GM21723 (cell line): Measurements from ENCODE around the gene CENPF.
"Not testable (repeated sequence)": the region's sequence is repeated elsewhere in the genome, so short reads cannot be mapped to it uniquely, and the experiment has no call there.

Source experiments
- ATAC-seq: cut with Tn5 transposase; IDR thresholded peaks from one replicate; pipeline ENCODE4 v1.9.1; 2021; ENCODE audit warnings: mild to moderate bottlenecking, moderate library complexity; ENCODE audit not compliant: unreplicated experiment

CENPF gene

DNA sequence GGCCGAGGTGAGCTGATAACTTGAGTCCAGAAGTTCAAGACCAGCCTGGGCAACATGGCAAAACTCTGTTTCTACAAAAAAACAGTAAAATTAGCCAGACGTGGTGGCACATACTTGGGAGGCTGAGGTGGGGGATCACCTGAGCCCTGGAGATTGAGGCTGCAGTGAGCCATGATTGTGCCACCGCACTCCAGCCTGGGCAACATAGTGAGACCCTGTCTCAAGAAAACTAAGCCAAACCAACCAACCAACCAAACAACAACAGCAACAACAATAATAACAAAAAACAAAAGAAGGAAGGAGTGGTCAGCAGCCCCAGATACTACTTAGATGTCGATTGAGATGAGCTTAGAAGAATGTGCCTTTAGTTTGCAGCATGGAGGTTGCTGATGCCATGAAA is 47.7 kb downstream of the CENPF start:
- ATAC-seq, result no peak

DNA sequence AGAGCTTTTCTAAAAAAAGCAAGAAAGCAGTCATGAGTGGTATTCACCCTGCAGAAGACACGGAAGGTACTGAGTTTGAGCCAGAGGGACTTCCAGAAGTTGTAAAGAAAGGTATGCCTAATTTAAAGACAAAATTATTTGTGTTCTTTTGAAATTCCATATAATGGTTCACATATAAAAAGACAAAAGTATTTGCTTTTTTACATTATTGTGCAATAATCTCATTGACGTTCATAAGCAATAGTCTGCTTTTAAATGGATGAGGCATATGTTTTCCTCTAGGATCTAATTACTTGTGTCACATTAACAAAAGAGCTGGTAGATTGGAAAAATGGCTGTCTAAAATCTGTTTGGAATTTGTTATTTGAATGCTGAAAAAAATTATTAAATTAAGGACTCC is 54.3 kb downstream of the CENPF start:
- ATAC-seq, result no peak

DNA sequence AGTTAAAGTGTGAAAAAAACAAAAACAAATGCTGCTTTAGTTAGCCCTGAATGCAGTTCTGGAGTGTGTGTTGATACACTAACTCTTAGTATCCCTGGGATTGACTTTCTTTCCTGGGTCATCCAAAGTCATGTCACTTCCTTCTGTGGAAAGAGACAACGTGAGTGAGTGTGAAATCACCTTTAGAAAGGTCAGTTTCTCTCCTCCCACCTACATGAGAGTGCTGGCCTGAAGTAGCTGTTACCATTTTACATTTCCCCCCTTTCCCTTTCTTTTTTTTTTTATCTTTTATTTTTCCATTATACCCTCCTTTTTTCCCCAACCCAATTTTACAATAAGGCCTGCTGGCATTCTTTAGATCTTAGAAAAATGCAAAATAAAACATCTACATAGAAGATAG is 55.2 kb downstream of the CENPF start:
- no peak for ATAC-seq

DNA sequence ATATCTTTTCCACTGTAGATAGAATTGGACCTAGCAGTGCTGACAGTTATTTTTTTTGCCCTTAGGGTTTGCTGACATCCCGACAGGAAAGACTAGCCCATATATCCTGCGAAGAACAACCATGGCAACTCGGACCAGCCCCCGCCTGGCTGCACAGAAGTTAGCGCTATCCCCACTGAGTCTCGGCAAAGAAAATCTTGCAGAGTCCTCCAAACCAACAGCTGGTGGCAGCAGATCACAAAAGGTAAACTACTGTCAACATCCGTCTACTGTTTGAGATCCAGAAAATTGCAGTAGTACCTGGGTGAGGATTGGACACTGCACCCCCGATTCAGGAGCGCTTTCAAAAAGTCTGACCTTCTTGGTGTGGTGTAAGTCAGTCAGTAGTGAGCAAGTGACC is 55.8 kb downstream of the CENPF start:
- no peak for ATAC-seq

DNA sequence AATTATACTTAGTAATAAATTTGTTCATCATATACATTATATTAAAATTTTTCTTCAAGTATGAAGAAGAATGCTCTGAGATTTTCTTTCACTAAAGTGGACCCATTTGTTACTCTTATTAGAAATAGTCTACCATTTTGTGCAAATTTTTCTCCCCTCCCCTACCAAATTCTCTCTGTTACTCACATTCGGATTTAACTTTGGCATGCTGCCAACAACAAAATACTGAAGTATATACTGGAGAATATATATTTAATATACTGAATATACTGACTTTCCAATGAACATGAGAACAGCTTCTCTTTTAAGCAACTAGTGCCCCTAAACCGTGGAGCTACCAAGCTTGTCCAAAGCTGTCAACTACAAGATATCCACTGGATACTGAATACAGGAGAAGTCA is 57.2 kb downstream of the CENPF start:
- no peak for ATAC-seq

DNA sequence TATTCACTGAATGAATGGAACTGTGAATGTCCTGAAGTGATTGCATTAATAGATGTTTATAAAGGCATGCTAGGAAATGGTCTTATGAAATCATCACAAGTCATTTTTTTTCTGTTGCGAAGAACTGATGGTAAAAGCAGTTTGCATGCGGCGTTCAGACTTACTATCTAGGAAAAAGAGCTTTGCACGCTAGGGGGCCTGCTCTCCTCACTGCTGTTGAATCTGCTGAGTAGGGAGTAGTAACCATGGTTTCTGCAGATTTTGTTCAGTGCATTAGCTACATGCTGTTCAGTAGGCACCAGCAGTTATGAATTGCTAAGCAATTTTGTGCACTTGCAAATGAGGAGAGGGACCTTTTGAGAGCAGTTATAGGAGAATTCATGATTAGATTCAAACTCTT is 57.9 kb downstream of the CENPF start:
- ATAC-seq, result no peak

DNA sequence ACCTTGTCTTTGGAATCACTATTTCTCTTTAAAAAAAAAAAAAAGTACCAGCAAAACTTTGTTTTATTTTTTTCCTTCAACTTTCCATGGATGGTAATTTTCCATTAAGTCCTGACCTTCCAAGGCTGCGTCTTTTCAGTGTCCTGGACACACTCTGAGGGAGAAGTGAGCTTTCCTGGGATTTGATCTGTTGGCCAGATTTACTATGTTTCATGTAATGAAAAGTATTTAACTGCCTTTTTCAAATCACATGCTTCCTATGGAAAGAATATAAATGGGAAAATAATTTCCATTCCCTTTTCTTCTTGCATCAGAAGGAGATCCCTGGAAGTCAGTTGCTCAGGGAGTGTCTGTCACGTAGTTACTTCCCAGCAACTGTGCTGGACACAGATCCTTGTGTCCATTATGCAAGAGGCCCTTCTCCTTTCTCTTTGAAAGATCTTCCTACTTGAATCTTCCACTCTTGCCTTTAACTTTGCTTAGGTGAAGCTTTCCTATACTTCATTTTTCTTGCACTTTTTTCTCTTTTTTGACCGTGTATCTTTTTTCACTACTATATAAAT is 59.3 kb downstream of the CENPF start:
- ATAC-seq, result no peak

DNA sequence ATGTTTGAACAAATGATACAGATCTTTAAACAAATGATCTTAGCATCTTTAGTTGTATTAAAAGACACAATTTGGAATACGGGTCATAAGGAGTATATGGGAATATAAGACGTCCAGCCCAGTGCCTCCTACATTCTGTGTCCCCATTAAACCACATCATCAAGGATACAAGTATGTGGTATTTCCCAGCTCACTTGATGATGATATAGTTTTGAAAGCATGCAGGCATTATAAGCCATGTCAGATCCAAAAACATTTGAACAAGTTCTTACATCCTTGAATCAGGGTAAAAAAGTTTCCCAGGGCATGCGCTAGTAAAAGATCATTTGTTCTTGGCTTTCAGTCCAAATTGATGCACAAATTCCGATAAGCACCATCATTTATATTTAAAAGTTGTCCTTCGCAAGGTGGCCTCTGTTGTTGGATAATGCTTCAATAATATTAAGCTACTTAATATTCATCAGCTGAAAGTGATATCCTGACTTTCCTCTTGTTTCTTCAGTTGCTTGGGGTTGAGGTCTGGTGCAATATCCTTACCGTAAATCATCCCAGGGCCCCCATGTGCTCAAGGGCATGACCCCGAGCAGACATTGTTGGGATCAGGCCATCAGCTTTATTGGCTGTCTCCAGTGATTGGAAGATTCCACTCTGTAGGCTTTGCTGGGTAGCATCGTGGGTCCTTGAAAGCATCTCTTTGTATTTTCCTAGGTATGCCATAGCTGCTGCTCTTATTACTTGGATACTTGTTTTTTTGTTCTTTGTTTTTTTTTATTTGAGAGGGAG is 61.8 kb downstream of the CENPF start:
- no peak for ATAC-seq

DNA sequence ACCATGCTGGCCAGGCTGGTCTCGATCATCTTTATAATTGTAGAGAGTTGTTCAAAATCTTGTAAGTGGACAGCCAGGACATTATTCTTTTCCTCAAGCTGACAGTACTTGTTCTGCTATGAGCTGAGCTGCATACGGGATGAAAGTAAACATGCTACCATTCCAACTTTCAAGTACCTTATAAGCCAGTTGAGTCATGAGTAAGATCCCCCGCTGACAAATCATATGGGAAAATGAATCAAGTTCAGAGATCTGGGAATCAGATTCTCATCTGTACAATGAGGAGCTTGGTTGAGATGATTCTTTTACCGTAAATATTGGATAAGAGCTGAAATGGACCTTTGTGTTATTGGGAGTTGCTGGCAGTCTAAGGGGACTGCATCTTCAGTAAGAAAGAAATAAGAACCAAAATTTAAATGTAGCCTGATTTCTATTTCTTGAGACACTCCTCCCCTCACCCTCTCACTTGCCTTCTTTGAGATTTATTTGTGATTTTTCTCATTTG is 62.7 kb downstream of the CENPF start:
- ATAC-seq, result no peak

DNA sequence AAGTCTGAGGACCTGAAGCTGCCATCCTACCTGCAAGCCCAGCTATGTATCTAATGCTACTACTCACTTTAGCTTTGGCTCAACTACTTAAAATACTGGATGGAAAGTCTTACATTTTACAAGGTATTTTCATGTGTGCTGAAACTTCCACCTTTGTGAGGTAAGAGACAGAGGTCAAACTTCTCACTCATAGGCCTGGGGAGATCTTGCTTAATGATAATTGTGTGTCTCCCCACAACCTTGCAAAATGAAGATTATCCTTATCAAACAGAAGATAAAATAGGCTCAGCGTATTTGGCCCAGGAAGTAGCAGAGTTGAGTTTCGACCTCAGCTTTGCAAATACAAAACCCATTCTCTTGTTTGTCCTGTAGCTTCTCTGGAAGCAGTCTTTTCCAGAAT is 63.7 kb downstream of the CENPF start:
- no peak for ATAC-seq

DNA sequence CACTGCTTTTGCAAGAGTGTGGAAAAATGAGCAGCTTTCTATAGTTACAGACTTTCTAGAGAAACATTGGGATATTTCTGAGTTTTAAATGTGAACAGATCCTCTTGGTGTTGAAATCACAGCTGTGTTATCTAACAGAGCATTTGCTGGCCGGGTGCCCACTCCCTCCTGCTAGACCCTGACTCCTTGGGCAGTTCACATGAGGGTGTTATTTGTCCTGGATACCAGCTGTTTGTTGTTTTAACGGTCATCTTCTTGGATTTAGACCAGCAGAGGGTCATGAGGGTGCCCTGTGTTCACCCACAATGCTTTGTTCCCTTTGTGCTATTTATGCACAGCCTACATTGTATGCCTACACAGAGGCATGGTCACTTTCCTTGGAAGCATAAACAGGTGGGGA is 67.1 kb downstream of the CENPF start:
- ATAC-seq, result no peak

DNA sequence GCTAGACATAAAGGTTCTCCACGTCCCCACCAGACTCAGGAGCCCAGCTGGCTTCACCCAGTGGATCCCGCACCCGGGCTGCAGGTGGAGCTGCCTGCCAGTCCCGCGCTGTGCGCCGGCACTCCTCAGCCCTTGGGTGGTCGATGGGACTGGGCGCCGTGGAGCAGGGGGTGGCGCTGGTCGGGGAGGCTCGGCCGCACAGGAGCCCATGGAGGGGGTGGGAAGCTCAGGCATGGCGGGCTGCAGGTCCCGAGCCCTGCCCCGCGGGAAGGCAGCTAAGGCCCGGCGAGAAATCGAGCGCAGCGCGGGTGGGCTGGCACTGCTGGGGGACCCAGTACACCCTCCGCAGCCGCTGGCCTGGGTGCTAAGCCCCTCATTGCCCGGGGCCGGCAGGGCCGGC is 70.0 kb downstream of the CENPF start:
- not testable (repeated sequence) for ATAC-seq

DNA sequence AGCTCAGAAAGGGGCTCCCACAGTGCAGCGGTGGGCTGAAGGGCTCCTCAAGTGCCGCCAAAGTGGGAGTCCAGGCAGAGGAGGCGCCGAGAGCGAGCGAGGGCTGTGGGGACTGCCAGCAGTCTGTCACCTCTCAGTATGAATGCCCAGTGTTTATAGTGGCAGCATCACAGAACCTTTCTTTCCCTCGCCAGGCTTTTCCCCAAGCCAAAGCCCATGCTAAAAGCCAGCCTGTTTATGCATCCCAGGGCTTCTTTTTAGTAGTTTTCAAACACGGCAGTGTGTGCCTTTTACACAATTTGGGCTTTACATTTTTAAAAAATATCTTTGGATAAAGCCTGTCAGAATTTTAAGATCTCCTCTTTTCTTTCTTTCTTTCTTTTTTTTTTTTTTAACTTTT is 70.6 kb downstream of the CENPF start:
- ATAC-seq, result no peak

DNA sequence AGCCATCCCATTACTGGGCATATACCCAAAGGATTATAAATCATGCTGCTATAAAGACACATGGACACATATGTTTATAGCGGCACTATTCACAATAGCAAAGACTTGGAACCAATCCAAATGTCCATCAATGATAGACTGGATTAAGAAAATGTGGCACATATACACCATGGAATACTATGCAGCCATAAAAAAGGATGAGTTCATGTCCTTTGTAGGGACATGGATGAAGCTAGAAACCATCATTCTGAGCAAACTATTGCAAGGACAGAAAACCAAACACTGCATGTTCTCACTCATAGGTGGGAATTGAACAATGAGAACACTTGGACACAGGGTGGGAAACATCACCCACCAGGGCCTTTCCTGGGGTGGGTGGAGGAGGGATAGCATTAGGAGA is 72.5 kb downstream of the CENPF start:
- ATAC-seq, result not testable (repeated sequence)

DNA sequence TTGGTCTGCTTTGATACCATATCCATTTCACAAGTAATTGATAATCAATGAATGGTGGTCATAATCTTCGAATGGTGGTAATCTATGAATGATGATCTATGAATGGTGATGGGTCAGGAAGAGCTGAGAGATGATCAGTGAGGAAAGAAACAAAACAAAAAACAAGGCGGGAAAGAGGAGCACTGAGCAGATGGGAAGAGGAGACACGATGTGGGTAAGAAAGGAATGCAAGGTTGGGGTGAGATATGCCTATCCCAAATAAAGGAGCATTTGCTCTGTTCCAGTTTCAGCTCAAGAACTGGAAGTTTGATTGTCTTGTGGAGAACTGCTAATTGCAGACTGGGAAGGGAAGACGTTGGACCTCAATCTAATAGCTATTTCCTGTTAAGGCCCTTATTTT is 73.8 kb downstream of the CENPF start:
- no peak for ATAC-seq

DNA sequence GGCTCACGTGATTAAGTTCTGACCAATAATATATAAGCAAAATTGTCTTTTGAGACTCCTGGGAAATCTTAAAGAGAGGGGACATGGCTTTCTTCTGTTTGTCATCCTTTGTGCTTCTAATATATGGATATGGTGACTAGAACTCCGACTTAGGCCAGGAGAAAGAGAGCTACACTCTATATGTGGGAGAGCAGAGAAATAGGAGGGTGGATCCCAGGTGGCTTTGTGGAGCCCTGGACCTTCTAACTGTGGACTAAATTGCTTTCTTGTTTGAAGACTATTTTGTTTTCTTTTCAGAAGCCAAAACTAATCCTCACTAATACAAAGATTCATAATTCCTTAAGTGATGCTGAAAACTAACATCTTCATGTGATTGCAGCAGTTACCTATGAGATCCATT is 75.0 kb downstream of the CENPF start:
- ATAC-seq, result no peak

DNA sequence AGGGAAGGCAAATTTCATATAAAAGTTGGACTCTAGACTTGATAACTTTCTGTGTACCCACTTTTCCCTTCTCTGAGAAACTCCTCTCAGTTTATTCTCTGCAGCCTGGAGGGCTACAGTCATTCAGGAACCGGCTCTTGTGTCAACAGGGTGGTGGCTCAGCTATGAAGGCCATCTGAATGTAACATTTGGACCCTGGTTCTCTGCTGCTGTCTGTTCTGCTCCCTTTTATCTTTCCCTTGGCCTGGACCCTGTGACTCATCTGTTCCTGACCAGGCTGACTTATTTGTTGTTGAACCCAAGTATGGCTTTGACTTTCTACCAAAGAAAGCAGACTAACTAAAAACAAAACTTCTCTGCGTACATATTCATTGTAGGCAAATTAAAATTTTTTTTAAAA is 75.4 kb downstream of the CENPF start:
- ATAC-seq, result no peak

DNA sequence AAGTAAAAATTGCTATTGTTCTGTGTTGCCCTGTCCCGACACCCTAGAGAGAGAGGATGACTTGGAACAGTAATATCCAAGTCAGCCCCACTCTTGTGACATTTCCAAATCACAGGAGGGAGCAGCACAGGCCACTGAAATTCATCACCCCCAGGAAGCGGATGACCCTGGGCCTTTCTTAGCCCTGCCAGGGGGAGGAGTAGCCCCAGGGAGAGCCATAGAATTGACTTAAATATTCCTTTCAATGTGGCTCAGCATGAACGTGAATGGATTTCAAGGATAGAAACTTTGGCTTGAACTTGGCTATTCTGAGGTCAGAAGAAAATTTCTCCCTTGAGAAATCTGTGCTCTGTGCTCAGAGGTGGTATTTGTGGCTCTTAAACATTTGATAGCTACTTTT is 80.6 kb downstream of the CENPF start:
- no peak for ATAC-seq

DNA sequence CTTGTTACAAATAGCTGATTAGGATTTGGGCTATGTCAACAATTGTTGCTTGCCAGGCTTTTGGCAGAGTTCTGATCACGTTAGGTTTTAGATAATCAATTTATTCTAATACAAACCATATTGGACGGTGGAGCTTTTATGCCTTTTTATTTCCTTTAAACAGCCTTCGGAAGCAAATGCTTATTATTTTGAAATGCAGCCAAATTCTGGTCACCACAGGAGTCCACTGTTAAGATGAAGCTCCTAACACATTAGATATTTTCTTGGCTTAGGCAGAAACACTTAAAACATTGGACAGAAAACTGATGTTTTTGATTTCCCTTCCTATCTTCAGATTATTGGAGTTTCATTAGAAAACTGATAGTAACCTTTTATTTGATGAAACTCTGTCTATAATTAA is 82.9 kb downstream of the CENPF start:
- ATAC-seq, result no peak

DNA sequence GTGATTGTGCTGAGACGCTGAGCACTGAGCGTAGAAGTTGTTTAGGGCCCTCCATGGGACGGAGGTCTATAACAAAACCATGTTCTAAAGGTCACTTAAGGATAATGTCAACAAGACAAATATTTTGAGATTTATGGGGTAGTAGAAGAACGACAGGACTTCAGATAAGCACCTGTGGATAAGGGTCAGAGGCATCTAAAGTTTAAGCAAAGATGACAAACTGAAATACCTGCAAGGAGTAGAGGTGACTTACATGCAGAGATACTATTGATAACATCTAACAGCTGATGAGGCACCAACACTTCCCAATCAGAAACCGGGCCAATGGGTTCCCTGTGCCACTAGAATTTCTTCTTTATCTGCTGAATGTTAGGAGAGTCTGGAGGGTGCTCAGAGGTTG is 83.5 kb downstream of the CENPF start:
- no peak for ATAC-seq

DNA sequence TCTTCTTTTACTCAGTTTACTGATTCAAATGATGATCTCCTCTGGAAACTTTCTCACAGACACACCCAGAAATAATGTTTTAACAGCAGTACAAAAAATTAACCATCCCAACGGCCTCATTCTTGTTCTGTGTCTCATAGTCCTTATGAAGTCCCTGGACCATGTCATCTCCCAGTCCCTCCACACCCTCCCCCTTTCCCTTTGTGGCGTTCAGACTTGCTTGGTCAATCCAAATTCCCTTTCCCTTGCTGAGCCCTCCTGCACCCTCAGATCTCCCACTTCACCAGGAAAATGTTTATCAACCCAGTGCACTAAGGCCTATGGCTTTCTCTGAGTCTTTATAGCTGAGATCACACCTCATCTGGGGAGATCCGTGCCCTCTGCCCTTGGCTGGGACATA is 85.9 kb downstream of the CENPF start:
- no peak for ATAC-seq

DNA sequence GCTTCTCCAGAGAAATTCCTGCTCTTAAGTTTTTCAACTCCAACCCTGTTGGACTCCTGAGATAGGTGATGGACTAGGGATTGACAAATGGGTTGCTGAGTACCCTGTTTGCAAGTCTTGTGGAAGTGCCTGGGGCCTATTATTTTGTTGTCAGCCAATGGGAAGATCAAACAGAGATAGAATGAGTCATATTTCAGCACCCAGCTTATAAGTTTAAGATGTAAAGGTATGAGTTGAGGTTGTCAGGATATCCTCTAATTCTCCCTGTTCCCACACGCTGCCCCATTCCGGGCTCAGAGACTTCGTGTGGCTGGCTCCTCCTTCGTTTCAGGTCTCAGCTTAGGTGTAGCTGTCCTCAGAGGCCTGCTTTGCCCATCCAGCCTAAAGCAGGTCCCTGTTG is 91.8 kb downstream of the CENPF start:
- no peak for ATAC-seq

DNA sequence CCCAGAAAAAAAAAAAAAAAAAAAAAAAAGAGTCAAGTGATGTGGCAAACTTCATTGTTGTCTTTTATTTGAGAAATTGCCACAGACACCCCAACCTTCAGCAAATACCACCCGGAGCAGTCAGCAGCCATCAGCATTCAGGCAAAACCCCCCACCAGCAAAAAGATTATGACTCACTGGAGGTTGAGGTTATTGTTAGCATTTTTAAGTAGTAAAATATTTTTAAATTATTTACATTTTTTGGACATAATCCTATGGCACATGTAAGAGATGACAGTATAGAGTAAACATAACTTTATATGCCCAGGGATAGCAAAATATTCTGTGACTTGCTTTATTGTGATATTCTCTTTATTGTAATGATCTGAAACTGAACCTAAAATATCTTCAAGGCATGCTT is 95.6 kb downstream of the CENPF start:
- no peak for ATAC-seq
